Measurements from ENCODE around the gene TUBB1.
A peak's percentile ranks its signal among the peaks of the same experiment; 100 is the strongest.

TUBB1 gene

GRCh38 chr20:59001449-59002171 is 17.6 kb upstream of the TUBB1 start:
- POLR2A ChIA-PET = interaction anchor here (0.5 kb wide), 1 partner anchor 139 kb away, joined by 4 read pairs; no protein-coding TSS in a partner anchor
- Histone ChIP-seq H3K4me3 (ENCODE audit: low read depth, low read length) (no peak overlapping the region), H3K27ac (ENCODE audit: extremely low read depth, low read depth, low read length) (no peak overlapping the region), H3K9me3 (ENCODE audit: control insufficient read depth, insufficient read depth, low read depth, low read length) (no peaks in the 10 kb centered on the region), H3K36me3 (ENCODE audit: control insufficient read depth in 2 of 2, insufficient read depth in 1 of 2, low read length in 2 of 2) (peaks cover 4 to 32% of the 10 kb centered on the region in 2 experiments), H3K4me1 (ENCODE audit: control insufficient read depth, insufficient read depth, low read length) (peaks cover 5% of the 10 kb centered on the region; the same call in 1 of the 2 replicates)
- CTCF ChIA-PET = interaction anchor here (0.7 kb wide), 1 partner anchor 11 kb away, joined by 5 read pairs; no protein-coding TSS in a partner anchor
- TF ChIP-seq TSHZ1 (tag by site-specific recombination; IDR thresholded peaks at IDR 0.05; ENCODE audit: borderline replicate concordance) (no peak), ZNF140 (tag by site-specific recombination; IDR thresholded peaks at IDR 0.05) (no peak), ZNF600 (tag by site-specific recombination; IDR thresholded peaks at IDR 0.05) (0 out of 2 replicates have a peak, but pooled peaks have one; percentile 14), EGR2 (tag by site-specific recombination; IDR thresholded peaks at IDR 0.05; ENCODE audit: low read depth) (peak; percentile 44; the same call in 1 of the 2 replicates)

GRCh38 chr20:59002388-59002787 is 16.8 kb upstream of the TUBB1 start:
- no peaks in the 10 kb centered on the region for H3K9me3 ChIP-seq (ENCODE audit: control insufficient read depth, insufficient read depth, low read depth, low read length)
- H3K4me3 ChIP-seq (ENCODE audit: low read depth, low read length) = no peak overlapping the region
- H3K27ac ChIP-seq (ENCODE audit: extremely low read depth, low read depth, low read length) = no peak overlapping the region
- ChIA-PET POLR2A (interaction anchor here (0.5 kb wide), 1 partner anchor 140 kb away, joined by 4 read pairs; no protein-coding TSS in a partner anchor), CTCF (no interaction called here)
- peaks cover 4 to 26% of the 10 kb centered on the region in 2 experiments for H3K36me3 ChIP-seq (ENCODE audit: control insufficient read depth in 2 of 2, insufficient read depth in 1 of 2, low read length in 2 of 2)
- H3K4me1 ChIP-seq (ENCODE audit: control insufficient read depth, insufficient read depth, low read length) = peaks cover 5% of the 10 kb centered on the region; the same call in 1 of the 2 replicates
- TF ChIP-seq ZNF529 (tag by site-specific recombination; IDR thresholded peaks at IDR 0.05; ENCODE audit: insufficient replicate concordance) (no peak), ZNF157 (tag by site-specific recombination; IDR thresholded peaks at IDR 0.05) (no peak), ZNF19 (tag by site-specific recombination; IDR thresholded peaks at IDR 0.05; ENCODE audit: low read depth) (no peak), ZNF623 (tag by site-specific recombination; IDR thresholded peaks at IDR 0.05) (no peak), ZNF629 (tag by site-specific recombination; IDR thresholded peaks at IDR 0.05) (no peak), ZNF571 (tag by site-specific recombination; IDR thresholded peaks at IDR 0.05) (no peak), ZNF624 (tag by site-specific recombination; IDR thresholded peaks at IDR 0.05) (no peak), ZNF670 (tag by site-specific recombination; IDR thresholded peaks at IDR 0.05; ENCODE audit: low read depth) (no peak), PRDM1 (tag by site-specific recombination; IDR thresholded peaks at IDR 0.05) (no peak), TCF7L2 (IDR thresholded peaks at IDR 0.05; ENCODE audit: borderline replicate concordance, low read depth, low read length) (no peak), ZNF174 (tag by site-specific recombination; IDR thresholded peaks at IDR 0.05) (no peak), TSHZ1 (tag by site-specific recombination; IDR thresholded peaks at IDR 0.05; ENCODE audit: borderline replicate concordance) (no peak), ZNF701 (tag by site-specific recombination; IDR thresholded peaks at IDR 0.05) (no peak), ZNF600 (tag by site-specific recombination; IDR thresholded peaks at IDR 0.05) (no peak), ZNF416 (tag by site-specific recombination; IDR thresholded peaks at IDR 0.05) (no peak)
